Measurements from ENCODE around the gene NUDT3.

NUDT3 gene

DNA sequence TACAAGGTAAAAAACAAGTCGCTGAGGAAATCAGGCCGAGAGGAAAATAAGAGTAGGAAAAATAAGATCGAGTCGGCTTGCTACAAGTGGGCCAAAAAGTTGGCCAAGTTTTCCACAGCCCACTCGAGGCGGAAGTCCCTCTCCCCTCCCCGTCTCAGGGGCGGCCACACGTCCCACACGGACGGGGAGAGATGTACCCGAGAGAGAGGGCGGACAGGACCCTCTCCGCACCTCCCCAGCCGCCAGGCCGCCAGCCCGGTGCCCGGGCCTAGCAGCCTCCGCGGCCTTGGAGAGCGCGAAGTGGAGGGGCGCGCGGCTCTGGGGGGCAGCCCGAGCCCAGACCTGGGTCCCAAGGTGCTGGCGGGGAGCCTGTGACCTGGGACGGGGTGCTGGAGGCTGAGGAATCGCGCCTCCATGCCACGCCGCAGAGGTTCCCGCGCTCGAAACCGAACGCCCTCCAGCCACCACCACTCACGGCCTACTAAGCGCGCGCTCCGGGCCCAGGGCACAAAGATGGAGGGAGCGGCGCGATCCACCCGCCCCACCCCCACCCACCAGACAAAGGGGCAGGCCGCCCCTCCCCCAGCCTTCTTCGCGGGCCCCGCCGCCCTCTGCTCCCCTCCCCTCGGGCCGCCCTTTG, 157.7 kb downstream of the NUDT3 start:
- no peak overlapping the region for H3K27ac ChIP-seq (ENCODE audit: low read length)
- H3K4me3 ChIP-seq (ENCODE audit: low read length), result peak overlapping the region; percentile 98

DNA sequence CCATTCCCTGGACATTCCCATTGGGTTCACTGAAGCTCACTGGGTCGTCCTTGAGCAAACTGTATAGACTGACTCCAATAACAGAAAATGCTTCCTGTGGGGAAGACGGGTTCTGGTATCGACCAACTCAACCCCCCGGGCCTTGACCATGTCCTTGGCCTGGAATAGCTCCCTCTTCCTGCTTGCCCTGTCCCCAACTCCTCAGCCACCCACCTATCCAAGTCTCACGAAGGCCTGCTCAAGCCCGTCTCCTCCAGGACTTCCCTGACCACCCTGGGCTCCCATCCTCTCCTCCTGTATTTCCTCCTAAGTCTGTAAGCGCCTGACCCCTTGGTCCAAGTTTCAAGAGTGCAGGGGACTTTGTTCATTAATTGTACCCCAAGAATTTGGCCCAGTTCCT, 158.6 kb downstream of the NUDT3 start:
- Histone ChIP-seq H4K20me1 (ENCODE audit: insufficient read depth, low read length) (peaks cover 7% of the 10 kb centered on the region), H3K79me2 (ENCODE audit: low read length) (peaks cover 28% of the 10 kb centered on the region), H3K27me3 (ENCODE audit: low read depth, low read length) (no peaks in the 10 kb centered on the region), H3K27ac (ENCODE audit: low read length) (no peak overlapping the region), H3K4me1 (ENCODE audit: low read length) (peaks cover 8% of the 10 kb centered on the region), H3K4me2 (ENCODE audit: low read length) (no peak overlapping the region), H3K36me3 (replicated peaks; ENCODE audit: low read depth, low read length) (peaks cover 7% of the 10 kb centered on the region), H3K4me3 (ENCODE audit: low read length) (no peak overlapping the region), H2AFZ (ENCODE audit: low read depth, low read length) (no peak overlapping the region), H3K9ac (ENCODE audit: low read length) (no peak overlapping the region), H3K9me3 (ENCODE audit: insufficient read depth, low read length) (no peaks in the 10 kb centered on the region)
- TF ChIP-seq EZH2phosphoT487 (IDR thresholded peaks at IDR 0.05; ENCODE audit: low read depth), result no peak
- TF ChIP-seq, protein P1, sequence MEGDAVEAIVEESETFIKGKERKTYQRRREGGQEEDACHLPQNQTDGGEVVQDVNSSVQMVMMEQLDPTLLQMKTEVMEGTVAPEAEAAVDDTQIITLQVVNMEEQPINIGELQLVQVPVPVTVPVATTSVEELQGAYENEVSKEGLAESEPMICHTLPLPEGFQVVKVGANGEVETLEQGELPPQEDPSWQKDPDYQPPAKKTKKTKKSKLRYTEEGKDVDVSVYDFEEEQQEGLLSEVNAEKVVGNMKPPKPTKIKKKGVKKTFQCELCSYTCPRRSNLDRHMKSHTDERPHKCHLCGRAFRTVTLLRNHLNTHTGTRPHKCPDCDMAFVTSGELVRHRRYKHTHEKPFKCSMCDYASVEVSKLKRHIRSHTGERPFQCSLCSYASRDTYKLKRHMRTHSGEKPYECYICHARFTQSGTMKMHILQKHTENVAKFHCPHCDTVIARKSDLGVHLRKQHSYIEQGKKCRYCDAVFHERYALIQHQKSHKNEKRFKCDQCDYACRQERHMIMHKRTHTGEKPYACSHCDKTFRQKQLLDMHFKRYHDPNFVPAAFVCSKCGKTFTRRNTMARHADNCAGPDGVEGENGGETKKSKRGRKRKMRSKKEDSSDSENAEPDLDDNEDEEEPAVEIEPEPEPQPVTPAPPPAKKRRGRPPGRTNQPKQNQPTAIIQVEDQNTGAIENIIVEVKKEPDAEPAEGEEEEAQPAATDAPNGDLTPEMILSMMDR (IDR thresholded peaks at IDR 0.05; ENCODE audit: low read depth, low read length), result no peak

More for the DNA sequence above, 157.7 kb downstream of the NUDT3 start:
- H4K20me1 ChIP-seq (ENCODE audit: insufficient read depth, low read length), result peaks cover 17% of the 10 kb centered on the region
- TF ChIP-seq, protein P1 (IDR thresholded peaks at IDR 0.05; ENCODE audit: low read depth, low read length), result no peak
- TF ChIP-seq EZH2phosphoT487 (IDR thresholded peaks at IDR 0.05; ENCODE audit: low read depth), result no peak
- H3K4me2 ChIP-seq (ENCODE audit: low read length), result peak overlapping the region; percentile 98; the same call in 1 of the 2 replicates
- H2AFZ ChIP-seq (ENCODE audit: low read depth, low read length), result no peak overlapping the region
- H3K36me3 ChIP-seq (replicated peaks; ENCODE audit: low read depth, low read length), result peaks cover 13% of the 10 kb centered on the region
- no peaks in the 10 kb centered on the region for H3K27me3 ChIP-seq (ENCODE audit: low read depth, low read length)
- peaks cover 38% of the 10 kb centered on the region for H3K79me2 ChIP-seq (ENCODE audit: low read length)
- H3K4me1 ChIP-seq (ENCODE audit: low read length), result peaks cover 8% of the 10 kb centered on the region
- H3K9me3 ChIP-seq (ENCODE audit: insufficient read depth, low read length), result no peaks in the 10 kb centered on the region
- H3K9ac ChIP-seq (ENCODE audit: low read length), result no peak overlapping the region

DNA sequence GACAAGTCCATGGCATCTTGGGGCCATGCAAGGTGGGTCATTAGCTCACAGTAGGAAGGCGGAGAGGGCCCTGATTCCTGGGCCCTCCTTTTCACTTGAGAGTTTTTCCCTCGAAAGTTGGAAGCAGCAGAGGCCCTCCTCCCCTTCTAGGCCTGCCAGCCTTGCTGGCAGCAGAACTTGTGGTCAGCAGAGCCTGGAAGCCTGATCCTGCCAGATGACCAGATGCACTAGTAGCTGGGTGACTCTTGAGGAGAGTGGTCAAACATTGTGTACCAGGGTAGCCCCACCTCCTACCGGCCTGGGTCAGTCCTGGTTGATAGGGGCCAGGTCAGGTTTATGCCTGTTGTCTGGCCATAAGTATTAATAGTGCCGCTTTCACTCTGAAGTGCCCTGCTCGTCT, 159.6 kb downstream of the NUDT3 start:
- H3K27ac ChIP-seq (ENCODE audit: low read length), result no peak overlapping the region
- H3K9ac ChIP-seq (ENCODE audit: low read length), result no peak overlapping the region

DNA sequence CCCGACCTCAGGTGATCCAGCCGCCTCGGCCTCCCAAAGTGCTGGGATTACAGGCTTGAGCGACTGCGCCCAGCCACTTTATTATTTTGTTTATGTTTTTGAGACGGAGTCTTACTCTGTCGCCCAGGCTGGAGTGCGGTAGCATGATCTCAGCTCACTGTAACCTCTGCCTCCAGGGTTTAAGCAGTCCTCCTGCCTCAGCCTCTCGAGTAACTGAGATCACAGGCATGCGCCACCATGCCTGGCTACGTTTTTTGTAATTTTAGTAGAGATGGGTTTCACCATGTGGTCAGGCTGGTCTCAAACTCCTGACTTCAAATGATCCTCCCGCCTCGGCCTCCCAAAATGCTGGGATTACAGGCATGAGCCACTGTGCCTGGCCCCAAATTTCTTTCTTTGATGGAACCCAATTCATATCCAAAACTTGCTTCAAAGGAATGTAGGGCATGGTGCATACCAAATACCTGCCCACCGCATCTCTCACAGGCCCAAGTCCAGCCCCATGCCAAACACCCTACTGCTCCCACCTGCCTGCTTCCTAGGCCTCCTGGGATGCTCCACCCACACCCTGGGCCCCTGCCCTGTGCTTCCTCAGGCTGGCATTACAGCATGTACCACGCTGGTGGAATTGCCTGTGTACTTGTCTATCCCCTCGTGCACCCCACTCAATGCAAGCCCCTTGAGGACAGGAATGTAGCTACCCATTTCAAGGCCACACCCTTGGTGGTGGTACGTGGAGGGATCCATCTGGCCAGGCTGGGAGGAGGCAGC, 160.7 kb downstream of the NUDT3 start:
- Histone ChIP-seq H3K36me3 (replicated peaks; ENCODE audit: low read depth, low read length) (no peaks in the 10 kb centered on the region), H3K27me3 (ENCODE audit: low read depth, low read length) (no peaks in the 10 kb centered on the region), H3K9ac (ENCODE audit: low read length) (no peak overlapping the region), H3K79me2 (ENCODE audit: low read length) (peaks cover 8% of the 10 kb centered on the region), H3K9me3 (ENCODE audit: insufficient read depth, low read length) (no peaks in the 10 kb centered on the region), H3K4me3 (ENCODE audit: low read length) (no peak overlapping the region), H3K4me1 (ENCODE audit: low read length) (peaks cover 27% of the 10 kb centered on the region), H3K4me2 (ENCODE audit: low read length) (no peak overlapping the region), H4K20me1 (ENCODE audit: insufficient read depth, low read length) (no peaks in the 10 kb centered on the region), H2AFZ (ENCODE audit: low read depth, low read length) (no peak overlapping the region), H3K27ac (ENCODE audit: low read length) (no peak overlapping the region)
- TF ChIP-seq, protein P1 (IDR thresholded peaks at IDR 0.05; ENCODE audit: low read depth, low read length), result no peak

More for the DNA sequence above, 159.6 kb downstream of the NUDT3 start:
- H2AFZ ChIP-seq (ENCODE audit: low read depth, low read length), result no peak overlapping the region
- no peaks in the 10 kb centered on the region for H3K27me3 ChIP-seq (ENCODE audit: low read depth, low read length)
- H3K4me3 ChIP-seq (ENCODE audit: low read length), result no peak overlapping the region
- TF ChIP-seq EZH2phosphoT487 (IDR thresholded peaks at IDR 0.05; ENCODE audit: low read depth), result no peak
- TF ChIP-seq, protein P1 (IDR thresholded peaks at IDR 0.05; ENCODE audit: low read depth, low read length), result no peak
- H4K20me1 ChIP-seq (ENCODE audit: insufficient read depth, low read length), result no peaks in the 10 kb centered on the region
- peaks cover 15% of the 10 kb centered on the region for H3K4me1 ChIP-seq (ENCODE audit: low read length)
- no peaks in the 10 kb centered on the region for H3K9me3 ChIP-seq (ENCODE audit: insufficient read depth, low read length)
- H3K4me2 ChIP-seq (ENCODE audit: low read length), result no peak overlapping the region
- H3K79me2 ChIP-seq (ENCODE audit: low read length), result peaks cover 19% of the 10 kb centered on the region
- H3K36me3 ChIP-seq (replicated peaks; ENCODE audit: low read depth, low read length), result no peaks in the 10 kb centered on the region

Data from OCI-LY3 (cell line).